HepG2 (cell line): ENCODE measurements around the gene THSD8. TPM values are rescaled to one million over a fixed set of nuclear protein-coding genes. Genes with fewer than 3 reads are reported as not detected.

Source experiments
- ATAD3A ChIP-seq: sonication (generic); formaldehyde crosslinking; IDR thresholded peaks from 2 replicates; pipeline ENCODE4 v1.4.0; 2020; ENCODE audit warnings: missing genetic modification reagents
- CHD2 ChIP-seq: IDR thresholded peaks from 2 replicates; pipeline ENCODE4 v1.6.1; 2011; ENCODE audit warnings: low read depth, low read length, improper control_type of control experiment
- ESRRA ChIP-seq: sonication (generic); formaldehyde crosslinking; IDR thresholded peaks from 2 replicates; pipeline ENCODE4 v1.5.1; 2020; ENCODE audit warnings: mild to moderate bottlenecking, low read depth, missing genetic modification reagents
- FOSL1 ChIP-seq: sonication (generic); formaldehyde crosslinking; IDR thresholded peaks from 2 replicates; pipeline ENCODE4 v1.9.0; 2021; ENCODE audit warnings: missing genetic modification reagents, borderline replicate concordance
- GABPB1 ChIP-seq: IDR thresholded peaks from 2 replicates; pipeline ENCODE4 v1.6.1; 2016; ENCODE audit warnings: mild to moderate bottlenecking, missing genetic modification reagents, moderate library complexity, missing compliant biosample characterization
- HNRNPLL ChIP-seq: fragments of 200-400 bp; formaldehyde crosslinking; IDR thresholded peaks from 2 replicates; pipeline ENCODE4 v1.6.1; 2017; ENCODE audit warnings: mild to moderate bottlenecking, low read depth, low read length; ENCODE audit not compliant: poor library complexity, severe bottlenecking
- MAZ ChIP-seq, 2 experiments: sonication (generic) in 1 of 2; formaldehyde crosslinking in 1 of 2; IDR thresholded peaks; 2 replicates each; pipeline versions ENCODE4 v1.5.0 to v1.6.1; 2012 to 2020; ENCODE audit warnings: low read depth in 2 of 2, mild to moderate bottlenecking in 2 of 2, borderline replicate concordance in 1 of 2, improper control_type of control experiment in 1 of 2, low read length in 1 of 2, missing genetic modification reagents in 1 of 2, moderate library complexity in 1 of 2
- MBNL3 ChIP-seq: fragments of 250-450 bp; sonication (Bioruptor Pico); conservative IDR thresholded peaks from 2 replicates; pipeline ENCODE4 v1.8.0; 2022; ENCODE audit warnings: mild to moderate bottlenecking, inconsistent platforms
- NONO ChIP-seq, 2 experiments: fragments of 450-650 bp in 1 of 2; sonication (generic) in 1 of 2; formaldehyde crosslinking in 1 of 2; IDR thresholded peaks in 1 of 2; conservative IDR thresholded peaks in 1 of 2; 2 replicates each; pipeline versions ENCODE4 v1.6.1 to v1.8.0; 2017 to 2022; ENCODE audit warnings: mild to moderate bottlenecking in 1 of 2, missing genetic modification reagents in 1 of 2, moderate library complexity in 1 of 2
- TBL1XR1 ChIP-seq: fragments of 150-350 bp; IDR thresholded peaks from 2 replicates; pipeline ENCODE4 v1.6.1; 2014; ENCODE audit warnings: borderline replicate concordance, low read length; ENCODE audit not compliant: partially characterized antibody
- YEATS2 ChIP-seq: sonication (generic); formaldehyde crosslinking; IDR thresholded peaks from 2 replicates; pipeline ENCODE4 v1.4.0; 2020; ENCODE audit warnings: missing genetic modification reagents, borderline replicate concordance
- ZBTB7B ChIP-seq: sonication (generic); formaldehyde crosslinking; IDR thresholded peaks from 2 replicates; pipeline ENCODE4 v1.4.0; 2020; ENCODE audit warnings: missing genetic modification reagents
- ZNF234 ChIP-seq: sonication (generic); formaldehyde crosslinking; conservative IDR thresholded peaks from 2 replicates; pipeline ENCODE4 v1.5.1; 2020; ENCODE audit warnings: mild to moderate bottlenecking, missing genetic modification reagents
- ZNF772 ChIP-seq: sonication (generic); formaldehyde crosslinking; IDR thresholded peaks from 2 replicates; pipeline ENCODE4 v1.5.0; 2020; ENCODE audit warnings: mild to moderate bottlenecking, missing genetic modification reagents
- ZNF777 ChIP-seq: sonication (generic); formaldehyde crosslinking; IDR thresholded peaks from 2 replicates; pipeline ENCODE4 v1.4.0; 2020; ENCODE audit warnings: missing genetic modification reagents
- ZSCAN29 ChIP-seq: sonication (generic); formaldehyde crosslinking; conservative IDR thresholded peaks from 2 replicates; pipeline ENCODE4 v1.4.0; 2020; ENCODE audit warnings: mild to moderate bottlenecking, missing genetic modification reagents
- polyA plus RNA-seq, 8 experiments: library from polyadenylated mRNA; depleted of rRNA in 3 of 8; stranded (reverse) in 7 of 8; unstranded in 1 of 8; fragments of >200 nt; fragmentation: Illumina TruSeq in 4 of 8; extraction: Trizol in 4 of 8; gene quantifications; 2 replicates each; pipeline versions ENCODE4 v1.2.1 to v1.2.3, GENCODE V29; 2011 to 2016; ENCODE audit warnings: low read depth in 4 of 8, missing spikeins in 1 of 8, mixed read lengths in 1 of 8; ENCODE audit not compliant: insufficient read depth in 1 of 8
- total RNA-seq, 5 experiments: library from RNA; depleted of rRNA; stranded (reverse); fragments of >200 nt; fragmentation: Illumina TruSeq; extraction: Trizol; gene quantifications; 2 replicates each; pipeline ENCODE4 v1.2.3, GENCODE V29; 2016; ENCODE audit warnings: low read depth in 1 of 5
- TF ChIP-seq, protein P1 (sequence below): IDR thresholded peaks from 2 replicates; pipeline ENCODE4 v1.6.1; 2016; ENCODE audit warnings: missing compliant biosample characterization, missing genetic modification reagents, borderline replicate concordance
- TF ChIP-seq, protein P2 (sequence below), 2 experiments: sonication (generic) in 1 of 2; formaldehyde crosslinking in 1 of 2; IDR thresholded peaks; 2 replicates each; pipeline versions ENCODE4 v1.4.0 to v1.6.1; 2016 to 2020; ENCODE audit warnings: borderline replicate concordance in 1 of 2, low read depth in 1 of 2, mild to moderate bottlenecking in 1 of 2, missing genetic modification reagents in 1 of 2
- TF ChIP-seq, protein P3 (sequence below): sonication (generic); formaldehyde crosslinking; IDR thresholded peaks from 2 replicates; pipeline ENCODE4 v1.5.1; 2020; ENCODE audit warnings: mild to moderate bottlenecking, missing genetic modification reagents, moderate library complexity

The THSD8 gene
- total and polyA plus RNA-seq, 2 of the 13 experiments (the other 11 are each of a cell fraction or from before 2014, with no cell fraction given), result 4.8 to 14.9 TPM

DNA sequence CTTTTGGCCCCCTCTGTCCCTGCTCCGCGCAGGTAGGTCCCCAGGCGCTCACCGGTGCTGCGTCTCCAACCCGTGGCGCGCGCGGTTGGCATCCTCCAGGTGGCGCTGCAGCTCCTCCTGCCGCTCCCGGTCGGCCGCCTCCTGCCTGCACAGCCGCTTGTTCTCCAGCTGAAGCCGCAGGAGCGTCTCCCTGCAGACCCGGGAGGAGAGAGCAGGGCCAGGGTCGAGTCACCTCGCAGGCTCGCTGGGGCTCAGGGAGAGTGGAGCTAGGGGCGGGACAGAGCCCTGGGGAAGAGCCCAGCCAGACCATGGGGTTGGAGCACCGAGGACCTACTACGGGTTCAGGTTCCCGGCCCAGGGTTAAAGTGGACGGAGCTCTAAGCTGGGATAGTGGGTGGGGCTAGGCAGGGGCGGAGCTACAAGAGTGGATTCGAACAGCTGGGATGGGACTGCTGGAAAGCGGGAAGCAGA lies 35.8 kb upstream of the THSD8 start (continued):
- no peak for TF ChIP-seq NONO (IDR thresholded peaks at IDR 0.05)
- peak; percentile 92 for TF ChIP-seq NONO (CRISPR knock-in tag; conservative IDR thresholded peaks at IDR 0.05)
- TF ChIP-seq FOSL1 (CRISPR knock-in tag), result no peak
- peak; percentile 66; the same call in 1 of the 2 replicates for TF ChIP-seq YEATS2 (CRISPR knock-in tag)
- TF ChIP-seq TBL1XR1, result no peak
- TF ChIP-seq ZNF772, result peak; percentile 78; the same call in 1 of the 2 replicates
- TF ChIP-seq MAZ (IDR thresholded peaks at IDR 0.05; ENCODE audit: borderline replicate concordance, low read depth, low read length), result no peak
- TF ChIP-seq MAZ (CRISPR knock-in tag; IDR thresholded peaks at IDR 0.05; ENCODE audit: low read depth), result peak; percentile 70
- TF ChIP-seq, protein P1, sequence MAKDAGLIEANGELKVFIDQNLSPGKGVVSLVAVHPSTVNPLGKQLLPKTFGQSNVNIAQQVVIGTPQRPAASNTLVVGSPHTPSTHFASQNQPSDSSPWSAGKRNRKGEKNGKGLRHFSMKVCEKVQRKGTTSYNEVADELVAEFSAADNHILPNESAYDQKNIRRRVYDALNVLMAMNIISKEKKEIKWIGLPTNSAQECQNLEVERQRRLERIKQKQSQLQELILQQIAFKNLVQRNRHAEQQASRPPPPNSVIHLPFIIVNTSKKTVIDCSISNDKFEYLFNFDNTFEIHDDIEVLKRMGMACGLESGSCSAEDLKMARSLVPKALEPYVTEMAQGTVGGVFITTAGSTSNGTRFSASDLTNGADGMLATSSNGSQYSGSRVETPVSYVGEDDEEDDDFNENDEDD (CRISPR knock-in tag), result peak; percentile 59; the same call in 1 of the 2 replicates
- no peak for TF ChIP-seq ATAD3A (CRISPR knock-in tag)
- TF ChIP-seq HNRNPLL, result peak; percentile 77
- TF ChIP-seq ZNF777 (CRISPR knock-in tag), result peak; percentile 57
- TF ChIP-seq ZBTB7B (CRISPR knock-in tag), result 0 out of 2 replicates have a peak, but pooled peaks have one; percentile 26
- TF ChIP-seq GABPB1 (CRISPR knock-in tag), result peak; percentile 63; the same call in 1 of the 2 replicates
- 0 out of 2 replicates have a peak, but pooled peaks have one; percentile 32 for TF ChIP-seq ESRRA
- TF ChIP-seq, protein P2, sequence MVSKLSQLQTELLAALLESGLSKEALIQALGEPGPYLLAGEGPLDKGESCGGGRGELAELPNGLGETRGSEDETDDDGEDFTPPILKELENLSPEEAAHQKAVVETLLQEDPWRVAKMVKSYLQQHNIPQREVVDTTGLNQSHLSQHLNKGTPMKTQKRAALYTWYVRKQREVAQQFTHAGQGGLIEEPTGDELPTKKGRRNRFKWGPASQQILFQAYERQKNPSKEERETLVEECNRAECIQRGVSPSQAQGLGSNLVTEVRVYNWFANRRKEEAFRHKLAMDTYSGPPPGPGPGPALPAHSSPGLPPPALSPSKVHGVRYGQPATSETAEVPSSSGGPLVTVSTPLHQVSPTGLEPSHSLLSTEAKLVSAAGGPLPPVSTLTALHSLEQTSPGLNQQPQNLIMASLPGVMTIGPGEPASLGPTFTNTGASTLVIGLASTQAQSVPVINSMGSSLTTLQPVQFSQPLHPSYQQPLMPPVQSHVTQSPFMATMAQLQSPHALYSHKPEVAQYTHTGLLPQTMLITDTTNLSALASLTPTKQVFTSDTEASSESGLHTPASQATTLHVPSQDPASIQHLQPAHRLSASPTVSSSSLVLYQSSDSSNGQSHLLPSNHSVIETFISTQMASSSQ (IDR thresholded peaks at IDR 0.05; ENCODE audit: low read depth), result no peak
- TF ChIP-seq, protein P2 (CRISPR knock-in tag; IDR thresholded peaks at IDR 0.05; ENCODE audit: borderline replicate concordance), result peak; percentile 49; the same call in 1 of the 2 replicates
- TF ChIP-seq, protein P3, sequence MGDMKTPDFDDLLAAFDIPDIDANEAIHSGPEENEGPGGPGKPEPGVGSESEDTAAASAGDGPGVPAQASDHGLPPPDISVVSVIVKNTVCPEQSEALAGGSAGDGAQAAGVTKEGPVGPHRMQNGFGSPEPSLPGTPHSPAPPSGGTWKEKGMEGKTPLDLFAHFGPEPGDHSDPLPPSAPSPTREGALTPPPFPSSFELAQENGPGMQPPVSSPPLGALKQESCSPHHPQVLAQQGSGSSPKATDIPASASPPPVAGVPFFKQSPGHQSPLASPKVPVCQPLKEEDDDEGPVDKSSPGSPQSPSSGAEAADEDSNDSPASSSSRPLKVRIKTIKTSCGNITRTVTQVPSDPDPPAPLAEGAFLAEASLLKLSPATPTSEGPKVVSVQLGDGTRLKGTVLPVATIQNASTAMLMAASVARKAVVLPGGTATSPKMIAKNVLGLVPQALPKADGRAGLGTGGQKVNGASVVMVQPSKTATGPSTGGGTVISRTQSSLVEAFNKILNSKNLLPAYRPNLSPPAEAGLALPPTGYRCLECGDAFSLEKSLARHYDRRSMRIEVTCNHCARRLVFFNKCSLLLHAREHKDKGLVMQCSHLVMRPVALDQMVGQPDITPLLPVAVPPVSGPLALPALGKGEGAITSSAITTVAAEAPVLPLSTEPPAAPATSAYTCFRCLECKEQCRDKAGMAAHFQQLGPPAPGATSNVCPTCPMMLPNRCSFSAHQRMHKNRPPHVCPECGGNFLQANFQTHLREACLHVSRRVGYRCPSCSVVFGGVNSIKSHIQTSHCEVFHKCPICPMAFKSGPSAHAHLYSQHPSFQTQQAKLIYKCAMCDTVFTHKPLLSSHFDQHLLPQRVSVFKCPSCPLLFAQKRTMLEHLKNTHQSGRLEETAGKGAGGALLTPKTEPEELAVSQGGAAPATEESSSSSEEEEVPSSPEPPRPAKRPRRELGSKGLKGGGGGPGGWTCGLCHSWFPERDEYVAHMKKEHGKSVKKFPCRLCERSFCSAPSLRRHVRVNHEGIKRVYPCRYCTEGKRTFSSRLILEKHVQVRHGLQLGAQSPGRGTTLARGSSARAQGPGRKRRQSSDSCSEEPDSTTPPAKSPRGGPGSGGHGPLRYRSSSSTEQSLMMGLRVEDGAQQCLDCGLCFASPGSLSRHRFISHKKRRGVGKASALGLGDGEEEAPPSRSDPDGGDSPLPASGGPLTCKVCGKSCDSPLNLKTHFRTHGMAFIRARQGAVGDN (CRISPR knock-in tag), result peak; percentile 84
- TF ChIP-seq ZSCAN29, result peak; percentile 25; the same call in 1 of the 2 replicates
- no peak for TF ChIP-seq MBNL3 (CRISPR knock-in tag)
- TF ChIP-seq ZNF234 (CRISPR knock-in tag), result no peak
- no peak for TF ChIP-seq CHD2
